ENCODE measurements around the gene MAML3.

Gene MAML3

DNA sequence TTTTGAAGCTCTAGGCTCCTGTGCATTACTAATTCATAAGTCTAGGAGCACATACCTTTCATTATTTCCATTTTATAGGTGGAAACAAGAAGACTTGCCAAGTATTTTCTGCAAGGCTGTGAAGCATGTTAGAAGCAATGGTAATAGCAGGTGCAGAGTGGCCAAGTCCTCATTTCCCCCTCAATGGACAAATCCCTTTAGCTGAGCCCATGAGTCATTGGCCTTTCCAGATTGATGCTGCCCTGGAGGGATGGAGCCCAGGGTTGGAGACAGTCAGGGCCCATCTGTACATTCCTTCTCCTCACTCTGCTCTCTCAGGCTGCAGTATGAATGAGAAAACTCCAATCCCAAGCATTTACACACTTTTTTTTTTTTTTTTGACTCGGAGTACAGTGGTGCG is 481.8 kb downstream of the MAML3 start:
- Histone ChIP-seq H2AFZ (ENCODE audit: low read depth, low read length) (no peak overlapping the region), H3K4ac (ENCODE audit: low read depth in 1 of 2, low read length in 2 of 2) (no peak overlapping the region), H4K91ac (ENCODE audit: low read length) (no peak overlapping the region), H3K9ac (ENCODE audit: low read length) (no peak overlapping the region), H2BK5ac (ENCODE audit: low read depth, low read length, poor library complexity, severe bottlenecking) (no peak overlapping the region), H3K27me3 (ENCODE audit: control insufficient read depth in 1 of 2, insufficient read depth in 1 of 2, low read length in 2 of 2) (peaks cover 0 to 3% of the 10 kb centered on the region in 2 experiments), H3K18ac (ENCODE audit: low read depth in 1 of 2, low read length in 2 of 2) (no peak overlapping the region), H3K79me1 (replicated peaks; ENCODE audit: low read length, poor library complexity, severe bottlenecking) (peaks cover 53% of the 10 kb centered on the region), H2AK5ac (ENCODE audit: low read length, severe bottlenecking) (no peak overlapping the region), H3K4me2 (ENCODE audit: low read length, poor library complexity, severe bottlenecking) (no peak overlapping the region), H3K9me3 (ENCODE audit: control insufficient read depth, low read length) (no peaks in the 10 kb centered on the region), H3K27ac (ENCODE audit: low read length, poor library complexity, severe bottlenecking) (no peak overlapping the region), H2BK15ac (ENCODE audit: low read depth, poor library complexity, severe bottlenecking) (no peak overlapping the region), H2BK120ac (ENCODE audit: low read depth, low read length) (no peak overlapping the region), H3K36me3 (ENCODE audit: control insufficient read depth in 1 of 2, insufficient read depth in 2 of 2, low read depth in 1 of 2, low read length in 2 of 2) (no peaks in the 10 kb centered on the region), H2BK12ac (ENCODE audit: low read length in 2 of 2) (no peak overlapping the region), H3K4me3 (ENCODE audit: insufficient read depth in 1 of 2, low read depth in 1 of 2, low read length in 2 of 2) (no peak overlapping the region), H3K14ac (ENCODE audit: low read length in 2 of 2) (no peak overlapping the region), H4K8ac (ENCODE audit: low read length) (no peak overlapping the region), H3K4me1 (ENCODE audit: control insufficient read depth, insufficient read depth, low read depth, low read length) (peaks cover 8% of the 10 kb centered on the region), H3K23ac (ENCODE audit: low read length in 2 of 2) (no peak overlapping the region)
- WGBS: 93% methylated on average over 2 of the region's 2 CpGs
- DNase-seq: no peak

DNA sequence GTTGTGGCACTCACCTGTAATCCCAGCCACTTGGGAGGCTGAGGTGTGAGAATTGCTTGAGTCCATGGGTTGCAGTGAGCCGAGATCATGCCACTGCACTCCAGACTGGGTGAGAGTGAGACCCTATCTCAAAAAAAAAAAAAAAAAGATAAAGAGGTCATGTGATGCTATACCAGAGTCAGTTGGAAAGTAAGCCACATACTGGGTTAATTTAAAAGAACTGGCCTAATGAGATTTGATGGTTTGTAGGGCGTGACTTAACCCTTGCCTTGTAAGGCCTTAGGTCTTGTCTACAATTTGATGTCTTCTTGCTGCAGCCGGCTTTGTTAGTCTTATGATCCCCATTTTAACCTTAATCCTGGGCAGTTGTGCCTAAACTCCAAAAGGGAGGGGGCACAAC is 483.2 kb downstream of the MAML3 start:
- no peak overlapping the region for H2BK120ac ChIP-seq (ENCODE audit: low read depth, low read length)
- H2AK5ac ChIP-seq (ENCODE audit: low read length, severe bottlenecking): no peak overlapping the region
- H3K18ac ChIP-seq (ENCODE audit: low read depth in 1 of 2, low read length in 2 of 2): no peak overlapping the region
- DNase-seq: no peak
- H4K8ac ChIP-seq (ENCODE audit: low read length): no peak overlapping the region
- WGBS: 88% methylated on average over 3 of the region's 3 CpGs
- no peaks in the 10 kb centered on the region for H3K9me3 ChIP-seq (ENCODE audit: control insufficient read depth, low read length)
- peaks cover 10% of the 10 kb centered on the region for H3K4me1 ChIP-seq (ENCODE audit: control insufficient read depth, insufficient read depth, low read depth, low read length)
- no peak overlapping the region for H2AFZ ChIP-seq (ENCODE audit: low read depth, low read length)
- no peak overlapping the region for H3K23ac ChIP-seq (ENCODE audit: low read length in 2 of 2)
- H4K91ac ChIP-seq (ENCODE audit: low read length): no peak overlapping the region
- H2BK15ac ChIP-seq (ENCODE audit: low read depth, poor library complexity, severe bottlenecking): no peak overlapping the region
- H3K4me2 ChIP-seq (ENCODE audit: low read length, poor library complexity, severe bottlenecking): no peak overlapping the region
- no peak overlapping the region for H3K14ac ChIP-seq (ENCODE audit: low read length in 2 of 2)
- no peak overlapping the region for H3K4ac ChIP-seq (ENCODE audit: low read depth in 1 of 2, low read length in 2 of 2)
- H3K9ac ChIP-seq (ENCODE audit: low read length): no peak overlapping the region
- H3K27ac ChIP-seq (ENCODE audit: low read length, poor library complexity, severe bottlenecking): no peak overlapping the region
- H3K36me3 ChIP-seq (ENCODE audit: control insufficient read depth in 1 of 2, insufficient read depth in 2 of 2, low read depth in 1 of 2, low read length in 2 of 2): no peaks in the 10 kb centered on the region
- peaks cover 0 to 3% of the 10 kb centered on the region in 2 experiments for H3K27me3 ChIP-seq (ENCODE audit: control insufficient read depth in 1 of 2, insufficient read depth in 1 of 2, low read length in 2 of 2)
- peaks cover 44% of the 10 kb centered on the region for H3K79me1 ChIP-seq (replicated peaks; ENCODE audit: low read length, poor library complexity, severe bottlenecking)
- no peak overlapping the region for H2BK5ac ChIP-seq (ENCODE audit: low read depth, low read length, poor library complexity, severe bottlenecking)
- no peak overlapping the region for H2BK12ac ChIP-seq (ENCODE audit: low read length in 2 of 2)
- no peak overlapping the region for H3K4me3 ChIP-seq (ENCODE audit: insufficient read depth in 1 of 2, low read depth in 1 of 2, low read length in 2 of 2)

- WGBS: 75% methylated on average over 6 of the region's 6 CpGs
- Histone ChIP-seq H3K4me2 (ENCODE audit: low read length, poor library complexity, severe bottlenecking) (no peak overlapping the region), H3K27ac (ENCODE audit: low read length, poor library complexity, severe bottlenecking) (no peak overlapping the region), H3K36me3 (ENCODE audit: control insufficient read depth in 1 of 2, insufficient read depth in 2 of 2, low read depth in 1 of 2, low read length in 2 of 2) (no peaks in the 10 kb centered on the region), H3K9ac (ENCODE audit: low read length) (no peak overlapping the region), H2AFZ (ENCODE audit: low read depth, low read length) (no peak overlapping the region), H2BK12ac (ENCODE audit: low read length in 2 of 2) (no peak overlapping the region), H2BK5ac (ENCODE audit: low read depth, low read length, poor library complexity, severe bottlenecking) (no peak overlapping the region), H3K9me3 (ENCODE audit: control insufficient read depth, low read length) (no peaks in the 10 kb centered on the region), H3K23ac (ENCODE audit: low read length in 2 of 2) (no peak overlapping the region), H2BK120ac (ENCODE audit: low read depth, low read length) (no peak overlapping the region), H3K4ac (ENCODE audit: low read depth in 1 of 2, low read length in 2 of 2) (no peak overlapping the region), H3K27me3 (ENCODE audit: control insufficient read depth in 1 of 2, insufficient read depth in 1 of 2, low read length in 2 of 2) (peaks cover 0 to 3% of the 10 kb centered on the region in 2 experiments), H3K14ac (ENCODE audit: low read length in 2 of 2) (no peak overlapping the region), H4K8ac (ENCODE audit: low read length) (no peak overlapping the region), H3K4me3 (ENCODE audit: insufficient read depth in 1 of 2, low read depth in 1 of 2, low read length in 2 of 2) (no peak overlapping the region), H3K4me1 (ENCODE audit: control insufficient read depth, insufficient read depth, low read depth, low read length) (peaks cover 10% of the 10 kb centered on the region), H2AK5ac (ENCODE audit: low read length, severe bottlenecking) (no peak overlapping the region), H3K79me1 (replicated peaks; ENCODE audit: low read length, poor library complexity, severe bottlenecking) (peaks cover 41% of the 10 kb centered on the region), H4K91ac (ENCODE audit: low read length) (no peak overlapping the region), H2BK15ac (ENCODE audit: low read depth, poor library complexity, severe bottlenecking) (no peak overlapping the region), H3K18ac (ENCODE audit: low read depth in 1 of 2, low read length in 2 of 2) (no peak overlapping the region)
- DNase-seq: no peak
These were observed 484.1 kb downstream of the MAML3 start for GRCh38 chr4:139669890-139670289.

- H4K91ac ChIP-seq (ENCODE audit: low read length): no peak overlapping the region
- H2BK12ac ChIP-seq (ENCODE audit: low read length in 2 of 2): no peak overlapping the region
- no peak overlapping the region for H2BK120ac ChIP-seq (ENCODE audit: low read depth, low read length)
- H3K14ac ChIP-seq (ENCODE audit: low read length in 2 of 2): no peak overlapping the region
- H3K23ac ChIP-seq (ENCODE audit: low read length in 2 of 2): no peak overlapping the region
- no peak overlapping the region for H3K4me3 ChIP-seq (ENCODE audit: insufficient read depth in 1 of 2, low read depth in 1 of 2, low read length in 2 of 2)
- H3K9ac ChIP-seq (ENCODE audit: low read length): no peak overlapping the region
- no peak overlapping the region for H3K18ac ChIP-seq (ENCODE audit: low read depth in 1 of 2, low read length in 2 of 2)
- no peak for DNase-seq
- H2BK5ac ChIP-seq (ENCODE audit: low read depth, low read length, poor library complexity, severe bottlenecking): no peak overlapping the region
- H3K4me2 ChIP-seq (ENCODE audit: low read length, poor library complexity, severe bottlenecking): no peak overlapping the region
- no peaks in the 10 kb centered on the region for H3K36me3 ChIP-seq (ENCODE audit: control insufficient read depth in 1 of 2, insufficient read depth in 2 of 2, low read depth in 1 of 2, low read length in 2 of 2)
- no peak overlapping the region for H2BK15ac ChIP-seq (ENCODE audit: low read depth, poor library complexity, severe bottlenecking)
- H3K79me1 ChIP-seq (replicated peaks; ENCODE audit: low read length, poor library complexity, severe bottlenecking): peaks cover 38% of the 10 kb centered on the region
- H3K27ac ChIP-seq (ENCODE audit: low read length, poor library complexity, severe bottlenecking): no peak overlapping the region
- 94% methylated on average over 6 of the region's 6 CpGs for whole genome bisulfite sequencing
- no peak overlapping the region for H2AK5ac ChIP-seq (ENCODE audit: low read length, severe bottlenecking)
- no peak overlapping the region for H3K4ac ChIP-seq (ENCODE audit: low read depth in 1 of 2, low read length in 2 of 2)
- H3K9me3 ChIP-seq (ENCODE audit: control insufficient read depth, low read length): no peaks in the 10 kb centered on the region
- H2AFZ ChIP-seq (ENCODE audit: low read depth, low read length): no peak overlapping the region
- H4K8ac ChIP-seq (ENCODE audit: low read length): no peak overlapping the region
- peaks cover 10% of the 10 kb centered on the region for H3K4me1 ChIP-seq (ENCODE audit: control insufficient read depth, insufficient read depth, low read depth, low read length)
- H3K27me3 ChIP-seq (ENCODE audit: control insufficient read depth in 1 of 2, insufficient read depth in 1 of 2, low read length in 2 of 2): peaks cover 0 to 3% of the 10 kb centered on the region in 2 experiments
These were observed 484.6 kb downstream of the MAML3 start for GRCh38 chr4:139669335-139669734.

Measured in mesenchymal stem cell (in vitro differentiated cells and primary cell).